ENCODE data around the gene ACTR3.

ACTR3 gene

DNA sequence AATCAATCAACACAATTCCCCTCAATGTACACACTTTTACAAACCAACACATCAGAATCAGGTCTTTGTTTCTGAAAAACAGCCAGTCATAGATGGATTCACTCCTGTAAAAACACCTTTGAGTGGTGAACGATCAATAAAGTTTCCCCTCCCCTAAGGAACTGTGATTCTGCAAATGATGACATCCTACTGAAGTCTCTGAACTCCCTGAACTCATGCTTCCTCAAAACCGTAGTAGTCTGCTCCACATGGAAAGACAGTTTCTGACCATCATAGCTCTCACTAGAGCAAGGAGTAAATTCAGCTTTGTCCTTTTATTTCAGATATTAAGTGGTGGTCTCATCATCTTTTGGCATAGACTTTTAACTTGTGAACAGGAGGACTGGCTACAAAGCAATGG is 43.5 kb upstream of the ACTR3 start:
- TF ChIP-seq, protein P1, sequence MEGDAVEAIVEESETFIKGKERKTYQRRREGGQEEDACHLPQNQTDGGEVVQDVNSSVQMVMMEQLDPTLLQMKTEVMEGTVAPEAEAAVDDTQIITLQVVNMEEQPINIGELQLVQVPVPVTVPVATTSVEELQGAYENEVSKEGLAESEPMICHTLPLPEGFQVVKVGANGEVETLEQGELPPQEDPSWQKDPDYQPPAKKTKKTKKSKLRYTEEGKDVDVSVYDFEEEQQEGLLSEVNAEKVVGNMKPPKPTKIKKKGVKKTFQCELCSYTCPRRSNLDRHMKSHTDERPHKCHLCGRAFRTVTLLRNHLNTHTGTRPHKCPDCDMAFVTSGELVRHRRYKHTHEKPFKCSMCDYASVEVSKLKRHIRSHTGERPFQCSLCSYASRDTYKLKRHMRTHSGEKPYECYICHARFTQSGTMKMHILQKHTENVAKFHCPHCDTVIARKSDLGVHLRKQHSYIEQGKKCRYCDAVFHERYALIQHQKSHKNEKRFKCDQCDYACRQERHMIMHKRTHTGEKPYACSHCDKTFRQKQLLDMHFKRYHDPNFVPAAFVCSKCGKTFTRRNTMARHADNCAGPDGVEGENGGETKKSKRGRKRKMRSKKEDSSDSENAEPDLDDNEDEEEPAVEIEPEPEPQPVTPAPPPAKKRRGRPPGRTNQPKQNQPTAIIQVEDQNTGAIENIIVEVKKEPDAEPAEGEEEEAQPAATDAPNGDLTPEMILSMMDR (IDR thresholded peaks at IDR 0.05; ENCODE audit: low read depth, low read length, missing control alignments) = no peak
- H3K4me3 ChIP-seq (ENCODE audit: low read depth, low read length) = no peak overlapping the region
- H3K27me3 ChIP-seq (replicated peaks) = no peaks in the 10 kb centered on the region
- no peak overlapping the region for H3K27ac ChIP-seq
- DNase-seq = no peak
- in situ Hi-C loops (cut with HindIII; ENCODE audit: low pct_ligation_motif_present, low sequenced_read_pairs) = no loop called here
- H3K36me3 ChIP-seq (replicated peaks) = no peaks in the 10 kb centered on the region

- Histone ChIP-seq H3K27me3 (replicated peaks) (no peaks in the 10 kb centered on the region), H3K27ac (no peak overlapping the region), H3K4me3 (ENCODE audit: low read depth, low read length) (no peak overlapping the region), H3K36me3 (replicated peaks) (no peaks in the 10 kb centered on the region)
- in situ Hi-C loops (cut with HindIII; ENCODE audit: low pct_ligation_motif_present, low sequenced_read_pairs) = no loop called here
- TF ChIP-seq, protein P1 (IDR thresholded peaks at IDR 0.05; ENCODE audit: low read depth, low read length, missing control alignments) = no peak
- DNase-seq = peak; percentile 9
Observed at GRCh38 chr2:113847144-113847543, 42.7 kb upstream of the ACTR3 start.

GRCh38 chr2:113848758-113849415 is 41.0 kb upstream of the ACTR3 start:
- no peaks in the 10 kb centered on the region for H3K27me3 ChIP-seq (replicated peaks)
- no peak overlapping the region for H3K27ac ChIP-seq
- TF ChIP-seq, protein P1 (IDR thresholded peaks at IDR 0.05; ENCODE audit: low read depth, low read length, missing control alignments) = no peak
- H3K36me3 ChIP-seq (replicated peaks) = no peaks in the 10 kb centered on the region
- in situ Hi-C loops (cut with HindIII; ENCODE audit: low pct_ligation_motif_present, low sequenced_read_pairs) = no loop called here
- no peak overlapping the region for H3K4me3 ChIP-seq (ENCODE audit: low read depth, low read length)
- DNase-seq = no peak

DNA sequence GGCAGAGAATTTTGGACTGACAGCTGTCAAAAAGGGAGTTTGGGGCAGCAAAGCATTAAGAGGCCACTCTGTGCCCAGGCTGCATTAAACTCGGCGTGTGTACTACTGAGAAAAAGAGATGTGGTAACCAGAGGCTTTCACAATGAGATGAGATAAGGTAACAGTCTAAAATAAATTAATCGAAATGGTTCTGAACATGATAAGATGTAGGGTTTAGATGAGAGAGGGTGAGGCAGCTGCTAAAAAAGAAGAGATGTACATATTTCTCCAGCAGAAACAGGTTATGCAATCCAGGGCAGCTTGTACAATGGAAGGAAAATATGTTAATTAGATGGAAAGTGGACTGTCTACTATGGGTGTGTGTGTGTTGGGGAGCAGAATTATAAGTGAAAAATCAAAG is 39.2 kb upstream of the ACTR3 start:
- Histone ChIP-seq H3K27me3 (replicated peaks) (no peaks in the 10 kb centered on the region), H3K27ac (no peak overlapping the region), H3K4me3 (ENCODE audit: low read depth, low read length) (no peak overlapping the region), H3K36me3 (replicated peaks) (no peaks in the 10 kb centered on the region)
- in situ Hi-C loops (cut with HindIII; ENCODE audit: low pct_ligation_motif_present, low sequenced_read_pairs) = no loop called here
- TF ChIP-seq, protein P1 (IDR thresholded peaks at IDR 0.05; ENCODE audit: low read depth, low read length, missing control alignments) = no peak
- DNase-seq = no peak

GRCh38 chr2:113851640-113852039 is 38.2 kb upstream of the ACTR3 start:
- TF ChIP-seq, protein P1 (IDR thresholded peaks at IDR 0.05; ENCODE audit: low read depth, low read length, missing control alignments) = no peak
- H3K4me3 ChIP-seq (ENCODE audit: low read depth, low read length) = no peak overlapping the region
- H3K27me3 ChIP-seq (replicated peaks) = no peaks in the 10 kb centered on the region
- H3K27ac ChIP-seq = no peak overlapping the region
- in situ Hi-C loops (cut with HindIII; ENCODE audit: low pct_ligation_motif_present, low sequenced_read_pairs) = no loop called here
- H3K36me3 ChIP-seq (replicated peaks) = no peaks in the 10 kb centered on the region
- peak; percentile 30 for DNase-seq

DNA sequence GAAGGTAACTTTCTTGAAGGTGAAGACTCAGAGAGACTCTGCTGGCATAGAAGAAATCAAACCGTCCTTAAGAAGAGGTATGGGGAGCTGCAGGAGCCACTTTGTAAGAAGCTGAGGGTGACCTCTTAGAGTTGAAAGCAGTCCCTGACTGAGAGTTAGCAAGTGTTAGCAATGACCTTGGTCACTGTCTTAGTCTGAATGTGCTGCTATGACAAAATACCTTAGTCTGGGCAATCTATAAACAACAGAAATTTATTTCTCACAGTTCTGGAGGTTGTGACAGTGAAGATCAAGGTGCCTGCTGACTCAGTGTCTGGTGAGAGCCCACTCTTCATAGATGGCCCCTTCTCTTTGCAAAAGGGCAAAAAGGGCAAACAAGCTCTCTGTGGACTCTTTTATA is 35.7 kb upstream of the ACTR3 start:
- Histone ChIP-seq H3K27me3 (replicated peaks) (no peaks in the 10 kb centered on the region), H3K27ac (no peak overlapping the region), H3K4me3 (ENCODE audit: low read depth, low read length) (no peak overlapping the region), H3K36me3 (replicated peaks) (no peaks in the 10 kb centered on the region)
- in situ Hi-C loops (cut with HindIII; ENCODE audit: low pct_ligation_motif_present, low sequenced_read_pairs) = no loop called here
- DNase-seq = no peak
- TF ChIP-seq, protein P1 (IDR thresholded peaks at IDR 0.05; ENCODE audit: low read depth, low read length, missing control alignments) = no peak
